ENCODE results near the gene C11orf54.
"Not testable (repeated sequence)": the region's sequence is repeated elsewhere in the genome, so short reads cannot be mapped to it uniquely, and the experiment has no call there.

The C11orf54 gene

GRCh38 chr11:93767018-93767417, 25.5 kb downstream of the C11orf54 start:
- DNase-seq: no peak

GRCh38 chr11:93770160-93770559, 28.7 kb downstream of the C11orf54 start:
- no peak for DNase-seq

GRCh38 chr11:93772123-93772522, 30.7 kb downstream of the C11orf54 start:
- no peak for DNase-seq

GRCh38 chr11:93773045-93773477, 31.6 kb downstream of the C11orf54 start:
- no peak for DNase-seq

GRCh38 chr11:93773601-93774200, 32.2 kb downstream of the C11orf54 start:
- no peak for DNase-seq

GRCh38 chr11:93774560-93774959, 33.1 kb downstream of the C11orf54 start:
- not testable (repeated sequence) for DNase-seq

- DNase-seq: peak in 1 of 2 experiments; percentile 63
Observed at GRCh38 chr11:93775289-93775688, 33.8 kb downstream of the C11orf54 start.

- DNase-seq: no peak
Observed at GRCh38 chr11:93783362-93783761, 41.9 kb downstream of the C11orf54 start.

GRCh38 chr11:93783765-93784144, 42.3 kb downstream of the C11orf54 start:
- DNase-seq: no peak

GRCh38 chr11:93784145-93784934, 42.9 kb downstream of the C11orf54 start, which contains the start of gene MED17:
Gene MED17 (plus strand): TSS chr11:93784282. CDS start chr11:93784514, 232 bp downstream.
- peak; percentile 99 to 100 for DNase-seq

- peak in 1 of 2 experiments; percentile 75 for DNase-seq
Observed at GRCh38 chr11:93784935-93785360, 43.5 kb downstream of the C11orf54 start.

- no peak for DNase-seq
Observed at GRCh38 chr11:93791493-93791892, 50.0 kb downstream of the C11orf54 start.

GRCh38 chr11:93796441-93797231, 55.2 kb downstream of the C11orf54 start:
- no peak for DNase-seq

- no peak for DNase-seq
Observed at GRCh38 chr11:93801366-93801765, 59.9 kb downstream of the C11orf54 start.

- no peak for DNase-seq
Observed at GRCh38 chr11:93804879-93805278, 63.4 kb downstream of the C11orf54 start.

- DNase-seq: no peak
Observed at GRCh38 chr11:93807980-93808379, 66.5 kb downstream of the C11orf54 start.

- no peak for DNase-seq
Observed at GRCh38 chr11:93813974-93814373, 72.5 kb downstream of the C11orf54 start.

Measured in SW 1271 (cell line).